Measurements from ENCODE around the gene DSCAM. TPM values are rescaled to one million over a fixed set of nuclear protein-coding genes. Genes with fewer than 3 reads are reported as not detected.

Gene DSCAM
- total RNA-seq, 1 donor from 2014 or later, result 2.7 TPM

DNA sequence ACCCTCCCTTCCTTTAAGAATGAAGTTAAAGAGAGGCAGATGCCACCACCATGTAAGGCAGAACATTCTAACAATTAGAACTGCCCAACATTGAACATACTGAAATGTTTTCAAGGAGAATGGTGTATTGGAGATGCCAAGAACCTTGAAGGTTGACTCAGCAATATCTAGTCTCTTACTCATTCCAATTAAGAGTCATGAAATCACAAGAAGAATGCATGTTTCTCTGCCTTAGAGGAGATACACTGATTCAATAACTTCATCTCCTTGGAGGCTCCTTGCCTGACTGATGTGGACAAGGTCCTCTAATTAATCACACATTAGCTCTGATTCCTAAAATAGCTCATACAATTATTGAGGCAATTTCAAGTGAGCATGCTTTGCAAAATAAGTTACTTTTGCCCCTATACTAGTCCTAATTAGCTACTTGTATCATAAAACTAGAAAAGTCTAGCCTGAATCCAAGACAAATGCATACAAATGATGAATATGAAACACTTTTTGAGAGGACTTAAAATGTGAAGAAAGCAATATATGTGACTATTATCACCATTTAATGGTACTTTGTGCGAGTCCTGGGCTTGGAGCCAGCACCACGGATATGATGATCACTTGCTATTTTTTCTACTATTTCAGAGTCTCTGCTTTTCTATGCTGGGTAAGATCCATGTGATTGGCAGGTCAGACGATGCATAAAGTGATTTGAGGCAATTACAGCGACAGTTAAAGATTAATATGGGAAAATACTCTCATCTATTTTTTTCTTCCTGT is 114.5 kb downstream of the DSCAM start:
- TF ChIP-seq, protein P1, sequence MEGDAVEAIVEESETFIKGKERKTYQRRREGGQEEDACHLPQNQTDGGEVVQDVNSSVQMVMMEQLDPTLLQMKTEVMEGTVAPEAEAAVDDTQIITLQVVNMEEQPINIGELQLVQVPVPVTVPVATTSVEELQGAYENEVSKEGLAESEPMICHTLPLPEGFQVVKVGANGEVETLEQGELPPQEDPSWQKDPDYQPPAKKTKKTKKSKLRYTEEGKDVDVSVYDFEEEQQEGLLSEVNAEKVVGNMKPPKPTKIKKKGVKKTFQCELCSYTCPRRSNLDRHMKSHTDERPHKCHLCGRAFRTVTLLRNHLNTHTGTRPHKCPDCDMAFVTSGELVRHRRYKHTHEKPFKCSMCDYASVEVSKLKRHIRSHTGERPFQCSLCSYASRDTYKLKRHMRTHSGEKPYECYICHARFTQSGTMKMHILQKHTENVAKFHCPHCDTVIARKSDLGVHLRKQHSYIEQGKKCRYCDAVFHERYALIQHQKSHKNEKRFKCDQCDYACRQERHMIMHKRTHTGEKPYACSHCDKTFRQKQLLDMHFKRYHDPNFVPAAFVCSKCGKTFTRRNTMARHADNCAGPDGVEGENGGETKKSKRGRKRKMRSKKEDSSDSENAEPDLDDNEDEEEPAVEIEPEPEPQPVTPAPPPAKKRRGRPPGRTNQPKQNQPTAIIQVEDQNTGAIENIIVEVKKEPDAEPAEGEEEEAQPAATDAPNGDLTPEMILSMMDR (IDR thresholded peaks at IDR 0.05; ENCODE audit: unreplicated experiment), result no peak
- Mint-ChIP-seq H3K27ac (no peak overlapping the region), H3K27me3 (no peaks in the 10 kb centered on the region), H3K9me3 (ENCODE audit: low read depth) (no peaks in the 10 kb centered on the region), H3K4me3 (ENCODE audit: low read depth) (no peak overlapping the region), H3K4me1 (ENCODE audit: low read depth) (no peaks in the 10 kb centered on the region), H3K36me3 (ENCODE audit: insufficient read depth) (no peaks in the 10 kb centered on the region)
- DNase-seq (ENCODE audit: low spot score, unreplicated experiment), result no peak

DNA sequence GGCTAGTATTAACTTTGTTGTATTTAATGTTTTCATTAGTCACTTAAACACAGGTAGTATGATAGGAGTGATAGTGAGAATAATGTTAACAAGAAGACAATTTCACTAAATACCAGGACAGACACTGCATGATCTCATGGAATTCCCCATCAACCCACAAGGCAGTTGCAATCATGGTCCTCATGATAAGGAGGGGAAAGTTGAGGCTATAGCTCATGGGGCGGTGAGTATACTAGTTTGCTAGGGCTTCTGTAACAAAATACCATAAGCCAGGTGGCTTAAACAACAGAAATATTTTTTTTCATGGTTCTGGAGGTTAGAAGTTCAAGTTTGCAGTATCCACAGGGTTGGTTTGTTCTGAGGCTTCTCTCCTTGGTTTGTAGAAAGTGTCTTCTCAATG is 115.8 kb downstream of the DSCAM start:
- H3K4me1 Mint-ChIP-seq (ENCODE audit: low read depth), result no peaks in the 10 kb centered on the region
- no peaks in the 10 kb centered on the region for H3K36me3 Mint-ChIP-seq (ENCODE audit: insufficient read depth)
- no peaks in the 10 kb centered on the region for H3K27me3 Mint-ChIP-seq
- no peak overlapping the region for H3K4me3 Mint-ChIP-seq (ENCODE audit: low read depth)
- H3K27ac Mint-ChIP-seq, result no peak overlapping the region
- DNase-seq (ENCODE audit: low spot score, unreplicated experiment), result no peak
- TF ChIP-seq, protein P1 (IDR thresholded peaks at IDR 0.05; ENCODE audit: unreplicated experiment), result no peak
- H3K9me3 Mint-ChIP-seq (ENCODE audit: low read depth), result no peaks in the 10 kb centered on the region

DNA sequence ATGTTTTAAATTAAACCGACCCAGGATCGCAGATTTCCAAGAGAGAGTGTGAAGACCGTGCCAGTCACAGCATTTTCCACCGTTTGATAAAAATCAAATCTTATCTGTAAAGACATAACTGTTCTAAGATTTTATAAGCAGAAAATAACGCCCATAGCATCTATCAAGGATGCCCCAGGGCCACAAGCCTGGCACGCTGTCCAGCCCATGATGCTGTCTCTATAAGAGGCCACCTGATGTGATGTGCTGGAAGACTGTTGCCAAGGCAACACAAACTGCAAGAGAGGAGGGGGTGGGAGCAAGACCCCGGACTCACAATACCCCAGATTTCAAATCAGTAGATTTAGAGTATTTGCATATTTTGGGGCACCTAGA is 116.5 kb downstream of the DSCAM start:
- Mint-ChIP-seq H3K36me3 (ENCODE audit: insufficient read depth) (no peaks in the 10 kb centered on the region), H3K27me3 (no peaks in the 10 kb centered on the region), H3K9me3 (ENCODE audit: low read depth) (no peaks in the 10 kb centered on the region), H3K27ac (no peak overlapping the region), H3K4me1 (ENCODE audit: low read depth) (peaks cover 4% of the 10 kb centered on the region), H3K4me3 (ENCODE audit: low read depth) (no peak overlapping the region)
- TF ChIP-seq, protein P1 (IDR thresholded peaks at IDR 0.05; ENCODE audit: unreplicated experiment), result no peak
- DNase-seq (ENCODE audit: low spot score, unreplicated experiment), result no peak

DNA sequence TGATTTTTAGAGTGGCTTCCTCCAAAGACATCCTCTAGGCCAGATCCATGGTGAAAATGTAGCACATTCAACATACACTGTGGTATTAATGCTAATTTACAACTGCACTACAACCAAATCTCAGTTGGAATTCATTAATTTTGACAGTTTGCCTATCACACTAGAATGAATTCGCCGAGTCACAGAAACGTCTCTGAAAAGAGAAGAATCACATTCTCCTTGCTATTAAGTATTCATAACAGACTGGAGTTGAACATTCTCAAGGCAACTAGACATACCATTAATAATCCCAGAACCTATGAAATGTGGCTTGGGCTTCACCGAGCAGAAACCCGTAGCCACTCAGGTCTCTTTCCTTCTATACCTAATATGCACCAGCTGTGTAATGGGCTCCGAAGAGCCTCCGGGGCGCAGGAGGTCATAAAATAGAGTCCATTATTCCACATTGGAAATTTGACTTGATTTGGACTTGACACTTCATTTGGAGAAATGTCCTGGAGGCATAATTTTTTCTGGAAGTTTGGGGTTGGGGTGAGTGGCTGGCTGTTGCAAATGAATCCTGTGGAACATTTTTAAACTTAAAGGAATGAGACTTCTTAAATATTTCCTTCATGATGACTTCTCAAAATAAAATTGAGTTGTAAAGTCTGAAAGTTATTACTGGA is 117.1 kb downstream of the DSCAM start:
- Mint-ChIP-seq H3K4me3 (ENCODE audit: low read depth) (no peak overlapping the region), H3K27ac (no peak overlapping the region), H3K27me3 (peaks cover 3% of the 10 kb centered on the region), H3K9me3 (ENCODE audit: low read depth) (no peaks in the 10 kb centered on the region), H3K36me3 (ENCODE audit: insufficient read depth) (no peaks in the 10 kb centered on the region), H3K4me1 (ENCODE audit: low read depth) (peaks cover 4% of the 10 kb centered on the region)
- no peak for DNase-seq (ENCODE audit: low spot score, unreplicated experiment)
- TF ChIP-seq, protein P1 (IDR thresholded peaks at IDR 0.05; ENCODE audit: unreplicated experiment), result no peak

DNA sequence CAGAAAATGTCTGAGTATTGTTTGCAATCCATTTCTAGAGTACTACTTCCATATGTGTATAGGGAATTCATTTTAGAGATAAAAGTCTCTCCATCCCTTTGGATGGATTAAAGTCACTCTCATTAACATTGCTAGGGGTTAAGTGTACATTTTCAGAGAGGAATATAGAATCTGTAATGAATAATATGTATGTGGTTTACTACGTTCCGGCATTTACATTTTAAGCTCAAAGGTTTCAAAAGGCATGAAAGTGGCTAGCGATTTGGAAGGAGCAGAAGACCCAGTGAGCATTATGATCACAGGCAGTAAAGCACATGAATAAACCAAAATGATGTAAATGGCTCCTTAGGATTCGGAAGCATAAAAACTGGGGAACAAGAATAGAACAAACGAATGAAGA is 123.0 kb downstream of the DSCAM start:
- no peak for DNase-seq (ENCODE audit: low spot score, unreplicated experiment)
- Mint-ChIP-seq H3K9me3 (ENCODE audit: low read depth) (peaks cover 13% of the 10 kb centered on the region), H3K27ac (no peak overlapping the region), H3K36me3 (ENCODE audit: insufficient read depth) (no peaks in the 10 kb centered on the region), H3K4me1 (ENCODE audit: low read depth) (peaks cover 4% of the 10 kb centered on the region), H3K27me3 (peaks cover 8% of the 10 kb centered on the region), H3K4me3 (ENCODE audit: low read depth) (no peak overlapping the region)
- TF ChIP-seq, protein P1 (IDR thresholded peaks at IDR 0.05; ENCODE audit: unreplicated experiment), result no peak
